ENCODE results near the gene BMPR1A.

BMPR1A gene

DNA sequence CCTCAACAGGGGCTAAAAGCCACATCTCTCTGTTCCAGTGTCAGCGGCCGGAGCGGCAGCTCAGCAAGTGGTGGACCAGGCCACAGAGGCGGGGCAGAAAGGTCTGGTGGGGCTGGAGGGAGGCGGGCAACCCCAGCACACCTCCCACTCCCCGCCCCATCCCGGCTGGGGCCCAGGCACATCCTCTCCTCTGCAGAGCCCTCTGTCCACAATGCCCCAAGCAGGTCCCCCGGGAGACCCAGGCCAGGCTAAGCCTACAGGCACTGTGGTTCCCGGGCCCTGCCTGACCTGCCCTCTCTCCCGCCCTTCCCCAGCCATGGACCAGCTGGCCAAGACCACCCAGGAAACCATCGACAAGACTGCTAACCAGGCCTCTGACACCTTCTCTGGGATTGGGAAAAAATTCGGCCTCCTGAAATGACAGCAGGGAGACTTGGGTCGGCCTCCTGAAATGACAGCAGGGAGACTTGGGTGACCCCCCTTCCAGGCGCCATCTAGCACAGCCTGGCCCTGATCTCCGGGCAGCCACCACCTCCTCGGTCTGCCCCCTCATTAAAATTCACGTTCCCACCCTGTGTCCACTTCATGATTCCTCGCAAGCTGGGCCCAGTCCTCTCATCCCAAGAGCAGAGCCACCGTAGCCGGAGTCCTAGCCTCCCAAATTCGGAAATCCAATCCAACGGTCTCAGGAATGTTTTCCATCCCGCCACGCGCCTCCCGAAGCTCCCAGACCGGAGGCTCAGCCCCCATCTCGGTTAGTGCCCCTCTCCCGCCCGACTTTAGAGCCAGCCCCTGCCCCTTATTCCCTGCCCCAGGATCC lies 214.0 kb downstream of the BMPR1A start:
- TF ChIP-seq, protein P1, sequence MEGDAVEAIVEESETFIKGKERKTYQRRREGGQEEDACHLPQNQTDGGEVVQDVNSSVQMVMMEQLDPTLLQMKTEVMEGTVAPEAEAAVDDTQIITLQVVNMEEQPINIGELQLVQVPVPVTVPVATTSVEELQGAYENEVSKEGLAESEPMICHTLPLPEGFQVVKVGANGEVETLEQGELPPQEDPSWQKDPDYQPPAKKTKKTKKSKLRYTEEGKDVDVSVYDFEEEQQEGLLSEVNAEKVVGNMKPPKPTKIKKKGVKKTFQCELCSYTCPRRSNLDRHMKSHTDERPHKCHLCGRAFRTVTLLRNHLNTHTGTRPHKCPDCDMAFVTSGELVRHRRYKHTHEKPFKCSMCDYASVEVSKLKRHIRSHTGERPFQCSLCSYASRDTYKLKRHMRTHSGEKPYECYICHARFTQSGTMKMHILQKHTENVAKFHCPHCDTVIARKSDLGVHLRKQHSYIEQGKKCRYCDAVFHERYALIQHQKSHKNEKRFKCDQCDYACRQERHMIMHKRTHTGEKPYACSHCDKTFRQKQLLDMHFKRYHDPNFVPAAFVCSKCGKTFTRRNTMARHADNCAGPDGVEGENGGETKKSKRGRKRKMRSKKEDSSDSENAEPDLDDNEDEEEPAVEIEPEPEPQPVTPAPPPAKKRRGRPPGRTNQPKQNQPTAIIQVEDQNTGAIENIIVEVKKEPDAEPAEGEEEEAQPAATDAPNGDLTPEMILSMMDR (IDR thresholded peaks at IDR 0.05; ENCODE audit: insufficient read depth, low read length, missing control alignments): no peak
- CTCF ChIA-PET: interaction anchor here (1.2 to 6.7 kb wide), 7 partner anchors 12 to 280 kb away, joined by 3 to 79 read pairs (median 8); partner anchors contain the start of genes MMRN2 and SNCG
- H3K4me3 ChIP-seq (ENCODE audit: low read depth, low read length): peak overlapping the region; percentile 65
- POLR2A ChIA-PET: interaction anchor here (0.8 to 1.3 kb wide), 3 partner anchors 10 to 16 kb away, joined by 3 to 4 read pairs (median 4); no protein-coding TSS in a partner anchor
- DNase-seq (ENCODE audit: low read depth, low spot score): no peak

- DNase-seq (ENCODE audit: low read depth, low spot score): no peak
- TF ChIP-seq, protein P1 (IDR thresholded peaks at IDR 0.05; ENCODE audit: insufficient read depth, low read length, missing control alignments): no peak
- H3K4me3 ChIP-seq (ENCODE audit: low read depth, low read length): peak overlapping the region; percentile 65
- POLR2A ChIA-PET: interaction anchor here (0.8 to 1.3 kb wide), 3 partner anchors 10 to 16 kb away, joined by 3 to 4 read pairs (median 4); no protein-coding TSS in a partner anchor
- CTCF ChIA-PET: interaction anchor here (6.7 kb wide), 1 partner anchor 12 kb away, joined by 79 read pairs; the partner anchor contains the start of genes MMRN2 and SNCG
Observed at GRCh38 chr10:86970982-86971231, 214.5 kb downstream of the BMPR1A start.

GRCh38 chr10:86971232-86971991 lies 215.0 kb downstream of the BMPR1A start:
- POLR2A ChIA-PET: interaction anchor here (0.8 to 1.3 kb wide), 3 partner anchors 9 to 17 kb away, joined by 3 to 4 read pairs (median 4); no protein-coding TSS in a partner anchor
- no peak for DNase-seq (ENCODE audit: low read depth, low spot score)
- CTCF ChIA-PET: interaction anchor here (6.7 kb wide), 1 partner anchor 13 kb away, joined by 79 read pairs; the partner anchor contains the start of genes MMRN2 and SNCG
- H3K4me3 ChIP-seq (ENCODE audit: low read depth, low read length): peak overlapping the region; percentile 65
- TF ChIP-seq, protein P1 (IDR thresholded peaks at IDR 0.05; ENCODE audit: insufficient read depth, low read length, missing control alignments): peak; percentile 3

DNA sequence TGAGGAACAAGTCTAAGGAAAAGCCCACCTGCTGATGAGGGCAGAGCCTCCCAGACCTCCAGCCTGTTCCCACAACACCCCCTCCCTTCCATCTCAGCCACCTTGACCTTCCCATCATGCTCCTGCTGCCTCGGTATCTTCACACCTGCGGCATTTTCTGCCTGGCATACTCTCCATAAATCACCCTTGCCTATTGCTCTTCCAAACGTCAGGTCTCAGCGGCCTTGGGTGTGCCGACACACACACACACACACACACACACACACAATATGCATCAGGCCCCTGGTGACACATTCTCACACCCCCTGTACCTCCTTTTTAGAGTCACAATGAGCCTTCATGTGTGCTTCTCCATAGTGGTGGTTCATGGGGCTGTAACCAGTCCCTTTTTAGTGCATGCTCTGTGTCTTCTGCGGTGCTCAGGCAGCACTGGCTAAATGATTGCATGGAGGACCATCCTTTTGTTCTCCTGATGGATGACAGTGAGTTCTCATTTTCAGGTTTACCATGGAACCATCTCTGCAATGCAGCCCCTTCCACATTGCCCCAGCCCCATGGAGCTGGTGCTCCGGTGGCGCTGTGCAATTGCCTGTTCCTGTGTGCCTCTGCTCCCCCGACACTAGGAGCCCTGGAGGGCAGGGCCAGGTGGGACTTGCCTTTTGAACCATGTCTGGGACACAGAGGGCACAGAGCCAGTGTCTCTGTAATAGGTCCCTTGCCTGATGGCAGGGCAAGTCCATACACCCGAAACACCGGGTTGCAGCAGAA lies 216.4 kb downstream of the BMPR1A start:
- CTCF ChIA-PET: no interaction called here
- no peak overlapping the region for H3K4me3 ChIP-seq (ENCODE audit: low read depth, low read length)
- DNase-seq (ENCODE audit: low read depth, low spot score): no peak
- TF ChIP-seq, protein P1 (IDR thresholded peaks at IDR 0.05; ENCODE audit: insufficient read depth, low read length, missing control alignments): no peak
- POLR2A ChIA-PET: no interaction called here

- POLR2A ChIA-PET: no interaction called here
- TF ChIP-seq, protein P1 (IDR thresholded peaks at IDR 0.05; ENCODE audit: insufficient read depth, low read length, missing control alignments): no peak
- H3K4me3 ChIP-seq (ENCODE audit: low read depth, low read length): no peak overlapping the region
- DNase-seq (ENCODE audit: low read depth, low spot score): no peak
- CTCF ChIA-PET: interaction anchor here (0.7 kb wide), 1 partner anchor 28 kb away, joined by 3 read pairs; no protein-coding TSS in a partner anchor
Observed at GRCh38 chr10:86974484-86974883, 218.1 kb downstream of the BMPR1A start.
